ENCODE measurements around the gene COL28A1.

DNA sequence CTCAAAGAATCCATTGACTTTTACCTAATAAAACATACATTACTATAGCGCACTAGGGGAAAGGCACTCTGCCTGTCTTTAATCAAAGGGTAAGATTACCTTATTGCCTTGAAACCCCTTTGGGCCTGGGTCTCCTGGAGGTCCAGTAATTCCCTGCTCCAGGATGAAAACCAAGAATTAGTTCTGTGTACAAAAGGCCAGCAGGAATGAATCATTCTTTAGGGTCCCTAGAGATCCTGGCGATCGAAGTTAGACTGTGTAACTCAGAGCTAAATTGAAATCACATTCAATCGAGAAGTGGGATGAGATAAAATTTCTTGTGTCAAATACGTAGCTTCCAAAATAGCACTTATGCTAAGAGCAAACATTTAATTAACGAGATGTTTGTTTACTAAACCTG, 29.8 kb downstream of the COL28A1 start:
- TF ChIP-seq POLR2AphosphoS5 (IDR thresholded peaks at IDR 0.05; ENCODE audit: low read depth, low read length) (no peak), POU2F2 (IDR thresholded peaks at IDR 0.05; ENCODE audit: low read depth, low read length) (no peak), PAX5 (IDR thresholded peaks at IDR 0.05; ENCODE audit: insufficient read depth, low read length, severe bottlenecking) (no peak), POLR2A (IDR thresholded peaks at IDR 0.05; ENCODE audit: low read depth, low read length) (no peak)

Measured in GM12891 (cell line).